ENCODE data around the gene C2orf80. TPM values are rescaled to one million over a fixed set of nuclear protein-coding genes. Genes with fewer than 3 reads are reported as not detected.

C2orf80 gene
- total and polyA plus RNA-seq, 9 of the 15 experiments (the other 6 are each of a cell fraction or from before 2014, with no cell fraction given): not detected

DNA sequence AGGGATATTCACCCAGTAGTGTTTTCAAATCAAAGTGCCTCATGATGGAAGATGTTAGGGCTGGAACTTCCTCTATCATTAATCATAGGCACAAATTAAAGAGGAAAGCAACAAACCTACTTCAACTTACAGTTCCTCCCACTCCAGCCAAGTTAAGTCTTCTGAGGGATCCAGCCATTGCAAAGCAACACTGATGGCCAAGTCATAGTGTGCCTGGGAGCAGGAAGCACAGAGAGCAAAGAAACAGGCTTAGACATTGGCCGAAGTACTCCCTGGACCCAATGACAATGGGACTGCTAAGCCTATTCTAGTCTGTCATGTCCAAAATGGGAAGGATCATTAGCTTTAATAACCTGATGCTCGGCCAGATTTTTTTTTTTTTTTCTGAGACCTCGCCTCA, 7.0 kb downstream of the C2orf80 start:
- H2AFZ ChIP-seq (ENCODE audit: low read depth, low read length): no peak overlapping the region
- no TSS peak for BruUV-seq (replicated peaks)
- DNase-seq (ENCODE audit: extremely low read depth in 1 of 4, low spot score in 3 of 4): no peak
- H3K36me3 ChIP-seq (ENCODE audit: control insufficient read depth, insufficient read depth, low read length): no peaks in the 10 kb centered on the region
- peaks cover 0 to 3% of the 10 kb centered on the region in 2 experiments; a peak in 1 of 5 replicates for H3K4me1 ChIP-seq (replicated peaks in 1 of 2; ENCODE audit: control insufficient read depth in 2 of 2, insufficient read depth in 2 of 2, low read length in 2 of 2)
- WGBS (ENCODE audit: insufficient coverage, low coverage, missing lambda C conversion rate): 30% methylated on average over 3 of the region's 3 CpGs
- no peak overlapping the region for H3K9ac ChIP-seq (ENCODE audit: insufficient read depth in 1 of 2, low read depth in 2 of 2, low read length in 2 of 2)
- intact Hi-C loops (cut with micrococcal nuclease) (no loop called here), in situ Hi-C loops (cut with MboI) (no loop called here)
- no peaks in the 10 kb centered on the region for H4K20me1 ChIP-seq (replicated peaks; ENCODE audit: control insufficient read depth, insufficient read depth, low read length)
- H3K79me2 ChIP-seq (ENCODE audit: control insufficient read depth, insufficient read depth, low read length): no peaks in the 10 kb centered on the region
- CTCF ChIA-PET (ENCODE audit: low intra/inter-chr PET ratio): no interaction called here
- H3K27me3 ChIP-seq (ENCODE audit: control insufficient read depth in 2 of 2, insufficient read depth in 2 of 2, low read length in 2 of 2): no peaks in the 10 kb centered on the region
- no peaks in the 10 kb centered on the region for H3K9me1 ChIP-seq (ENCODE audit: control insufficient read depth, insufficient read depth, low read length)
- no peak overlapping the region for H3K4me2 ChIP-seq (ENCODE audit: insufficient read depth, low read length)
- no peaks in the 10 kb centered on the region for H3K9me3 ChIP-seq (replicated peaks; ENCODE audit: control insufficient read depth, insufficient read depth, low read depth, low read length)
- no peak overlapping the region for H3K4me3 ChIP-seq
- POLR2A ChIA-PET: no interaction called here
- ATAC-seq: no peak; the same call in 2 of the 3 replicates
- no peak for FAIRE-seq
- H3K27ac ChIP-seq (ENCODE audit: extremely low read depth, low read depth, low read length): no peak overlapping the region
- TF ChIP-seq NFATC3 (IDR thresholded peaks at IDR 0.05): no peak
- TF ChIP-seq, protein P1, sequence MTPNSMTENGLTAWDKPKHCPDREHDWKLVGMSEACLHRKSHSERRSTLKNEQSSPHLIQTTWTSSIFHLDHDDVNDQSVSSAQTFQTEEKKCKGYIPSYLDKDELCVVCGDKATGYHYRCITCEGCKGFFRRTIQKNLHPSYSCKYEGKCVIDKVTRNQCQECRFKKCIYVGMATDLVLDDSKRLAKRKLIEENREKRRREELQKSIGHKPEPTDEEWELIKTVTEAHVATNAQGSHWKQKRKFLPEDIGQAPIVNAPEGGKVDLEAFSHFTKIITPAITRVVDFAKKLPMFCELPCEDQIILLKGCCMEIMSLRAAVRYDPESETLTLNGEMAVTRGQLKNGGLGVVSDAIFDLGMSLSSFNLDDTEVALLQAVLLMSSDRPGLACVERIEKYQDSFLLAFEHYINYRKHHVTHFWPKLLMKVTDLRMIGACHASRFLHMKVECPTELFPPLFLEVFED (CRISPR knock-in tag; conservative IDR thresholded peaks at IDR 0.05): no peak
- no peak for TF ChIP-seq ZNF77 (CRISPR knock-in tag; IDR thresholded peaks at IDR 0.05)
- TF ChIP-seq ZSCAN29 (IDR thresholded peaks at IDR 0.05): no peak
- no peak for TF ChIP-seq MTA2 (IDR thresholded peaks at IDR 0.05; ENCODE audit: low read depth)
- TF ChIP-seq NRF1 (conservative IDR thresholded peaks at IDR 0.05 in 1 of 2, IDR thresholded peaks at IDR 0.05 in 1 of 2): no peak
- TF ChIP-seq, protein P2, sequence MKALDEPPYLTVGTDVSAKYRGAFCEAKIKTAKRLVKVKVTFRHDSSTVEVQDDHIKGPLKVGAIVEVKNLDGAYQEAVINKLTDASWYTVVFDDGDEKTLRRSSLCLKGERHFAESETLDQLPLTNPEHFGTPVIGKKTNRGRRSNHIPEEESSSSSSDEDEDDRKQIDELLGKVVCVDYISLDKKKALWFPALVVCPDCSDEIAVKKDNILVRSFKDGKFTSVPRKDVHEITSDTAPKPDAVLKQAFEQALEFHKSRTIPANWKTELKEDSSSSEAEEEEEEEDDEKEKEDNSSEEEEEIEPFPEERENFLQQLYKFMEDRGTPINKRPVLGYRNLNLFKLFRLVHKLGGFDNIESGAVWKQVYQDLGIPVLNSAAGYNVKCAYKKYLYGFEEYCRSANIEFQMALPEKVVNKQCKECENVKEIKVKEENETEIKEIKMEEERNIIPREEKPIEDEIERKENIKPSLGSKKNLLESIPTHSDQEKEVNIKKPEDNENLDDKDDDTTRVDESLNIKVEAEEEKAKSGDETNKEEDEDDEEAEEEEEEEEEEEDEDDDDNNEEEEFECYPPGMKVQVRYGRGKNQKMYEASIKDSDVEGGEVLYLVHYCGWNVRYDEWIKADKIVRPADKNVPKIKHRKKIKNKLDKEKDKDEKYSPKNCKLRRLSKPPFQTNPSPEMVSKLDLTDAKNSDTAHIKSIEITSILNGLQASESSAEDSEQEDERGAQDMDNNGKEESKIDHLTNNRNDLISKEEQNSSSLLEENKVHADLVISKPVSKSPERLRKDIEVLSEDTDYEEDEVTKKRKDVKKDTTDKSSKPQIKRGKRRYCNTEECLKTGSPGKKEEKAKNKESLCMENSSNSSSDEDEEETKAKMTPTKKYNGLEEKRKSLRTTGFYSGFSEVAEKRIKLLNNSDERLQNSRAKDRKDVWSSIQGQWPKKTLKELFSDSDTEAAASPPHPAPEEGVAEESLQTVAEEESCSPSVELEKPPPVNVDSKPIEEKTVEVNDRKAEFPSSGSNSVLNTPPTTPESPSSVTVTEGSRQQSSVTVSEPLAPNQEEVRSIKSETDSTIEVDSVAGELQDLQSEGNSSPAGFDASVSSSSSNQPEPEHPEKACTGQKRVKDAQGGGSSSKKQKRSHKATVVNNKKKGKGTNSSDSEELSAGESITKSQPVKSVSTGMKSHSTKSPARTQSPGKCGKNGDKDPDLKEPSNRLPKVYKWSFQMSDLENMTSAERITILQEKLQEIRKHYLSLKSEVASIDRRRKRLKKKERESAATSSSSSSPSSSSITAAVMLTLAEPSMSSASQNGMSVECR (CRISPR knock-in tag; IDR thresholded peaks at IDR 0.05): no peak
- TF ChIP-seq HNRNPL (IDR thresholded peaks at IDR 0.05; ENCODE audit: low read depth, low read length): no peak
- no peak for TF ChIP-seq PCBP1 (IDR thresholded peaks at IDR 0.05; ENCODE audit: low read depth, low read length, poor library complexity, severe bottlenecking)
- no peak for TF ChIP-seq EP300 (IDR thresholded peaks at IDR 0.05; ENCODE audit: low read length)
- TF ChIP-seq THAP7 (CRISPR knock-in tag; IDR thresholded peaks at IDR 0.05): no peak
- TF ChIP-seq, protein P3, sequence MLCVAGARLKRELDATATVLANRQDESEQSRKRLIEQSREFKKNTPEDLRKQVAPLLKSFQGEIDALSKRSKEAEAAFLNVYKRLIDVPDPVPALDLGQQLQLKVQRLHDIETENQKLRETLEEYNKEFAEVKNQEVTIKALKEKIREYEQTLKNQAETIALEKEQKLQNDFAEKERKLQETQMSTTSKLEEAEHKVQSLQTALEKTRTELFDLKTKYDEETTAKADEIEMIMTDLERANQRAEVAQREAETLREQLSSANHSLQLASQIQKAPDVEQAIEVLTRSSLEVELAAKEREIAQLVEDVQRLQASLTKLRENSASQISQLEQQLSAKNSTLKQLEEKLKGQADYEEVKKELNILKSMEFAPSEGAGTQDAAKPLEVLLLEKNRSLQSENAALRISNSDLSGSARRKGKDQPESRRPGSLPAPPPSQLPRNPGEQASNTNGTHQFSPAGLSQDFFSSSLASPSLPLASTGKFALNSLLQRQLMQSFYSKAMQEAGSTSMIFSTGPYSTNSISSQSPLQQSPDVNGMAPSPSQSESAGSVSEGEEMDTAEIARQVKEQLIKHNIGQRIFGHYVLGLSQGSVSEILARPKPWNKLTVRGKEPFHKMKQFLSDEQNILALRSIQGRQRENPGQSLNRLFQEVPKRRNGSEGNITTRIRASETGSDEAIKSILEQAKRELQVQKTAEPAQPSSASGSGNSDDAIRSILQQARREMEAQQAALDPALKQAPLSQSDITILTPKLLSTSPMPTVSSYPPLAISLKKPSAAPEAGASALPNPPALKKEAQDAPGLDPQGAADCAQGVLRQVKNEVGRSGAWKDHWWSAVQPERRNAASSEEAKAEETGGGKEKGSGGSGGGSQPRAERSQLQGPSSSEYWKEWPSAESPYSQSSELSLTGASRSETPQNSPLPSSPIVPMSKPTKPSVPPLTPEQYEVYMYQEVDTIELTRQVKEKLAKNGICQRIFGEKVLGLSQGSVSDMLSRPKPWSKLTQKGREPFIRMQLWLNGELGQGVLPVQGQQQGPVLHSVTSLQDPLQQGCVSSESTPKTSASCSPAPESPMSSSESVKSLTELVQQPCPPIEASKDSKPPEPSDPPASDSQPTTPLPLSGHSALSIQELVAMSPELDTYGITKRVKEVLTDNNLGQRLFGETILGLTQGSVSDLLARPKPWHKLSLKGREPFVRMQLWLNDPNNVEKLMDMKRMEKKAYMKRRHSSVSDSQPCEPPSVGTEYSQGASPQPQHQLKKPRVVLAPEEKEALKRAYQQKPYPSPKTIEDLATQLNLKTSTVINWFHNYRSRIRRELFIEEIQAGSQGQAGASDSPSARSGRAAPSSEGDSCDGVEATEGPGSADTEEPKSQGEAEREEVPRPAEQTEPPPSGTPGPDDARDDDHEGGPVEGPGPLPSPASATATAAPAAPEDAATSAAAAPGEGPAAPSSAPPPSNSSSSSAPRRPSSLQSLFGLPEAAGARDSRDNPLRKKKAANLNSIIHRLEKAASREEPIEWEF (CRISPR knock-in tag; IDR thresholded peaks at IDR 0.05): no peak
- no peak for TF ChIP-seq RAD51 (IDR thresholded peaks at IDR 0.05; ENCODE audit: borderline replicate concordance, low read depth)

Data from K562 (cell line).